Measurements from ENCODE around the gene HSPA2. TPM values are rescaled to one million over a fixed set of nuclear protein-coding genes. Genes with fewer than 3 reads are reported as not detected.

HSPA2 gene
- total and polyA plus RNA-seq, 2 of the 13 experiments (the other 11 are each of a cell fraction or from before 2014, with no cell fraction given) = 0.15 to 0.27 TPM

- TF ChIP-seq PAXIP1 (CRISPR knock-in tag; conservative IDR thresholded peaks at IDR 0.05) (0 out of 2 replicates have a peak, but pooled peaks have one; percentile 34), ATF6 (CRISPR knock-in tag; conservative IDR thresholded peaks at IDR 0.05) (no peak), ZNF841 (CRISPR knock-in tag; IDR thresholded peaks at IDR 0.05; ENCODE audit: borderline replicate concordance) (no peak), ARID5B (CRISPR knock-in tag; IDR thresholded peaks at IDR 0.05) (0 out of 2 replicates have a peak, but pooled peaks have one; percentile 37), ZNF547 (CRISPR knock-in tag; IDR thresholded peaks at IDR 0.05) (no peak), ETV5 (CRISPR knock-in tag; IDR thresholded peaks at IDR 0.05; ENCODE audit: borderline replicate concordance) (0 out of 2 replicates have a peak, but pooled peaks have one; percentile 12), STAT6 (CRISPR knock-in tag; IDR thresholded peaks at IDR 0.05; ENCODE audit: borderline replicate concordance) (no peak), ZNF816 (CRISPR knock-in tag; IDR thresholded peaks at IDR 0.05; ENCODE audit: borderline replicate concordance) (no peak), CBX5 (CRISPR knock-in tag; IDR thresholded peaks at IDR 0.05; ENCODE audit: borderline replicate concordance) (no peak; the same call in 1 of the 2 replicates), ZNF160 (CRISPR knock-in tag; IDR thresholded peaks at IDR 0.05) (no peak)
Measured at GRCh38 chr14:64540208-64541202, at the start of gene HSPA2 (continued).
